B cell (primary cell): ENCODE results near the gene CD34.

Source experiments
- CTCF ChIP-seq: fragments of 200-600 bp; IDR thresholded peaks from one replicate; pipeline ENCODE4 v1.8.0; 2022; ENCODE audit warnings: antibody characterized with exemption, mild to moderate bottlenecking
- EZH2 ChIP-seq: IDR thresholded peaks from 2 replicates; pipeline ENCODE4 v1.6.1; 2012; ENCODE audit warnings: borderline replicate concordance, low read depth, mild to moderate bottlenecking, moderate library complexity, low read length; ENCODE audit not compliant: insufficient read depth, poor library complexity, severe bottlenecking

GRCh38 chr1:207854001-207854400, 56.9 kb downstream of the CD34 start:
- TF ChIP-seq EZH2: no peak
- TF ChIP-seq CTCF: no peak
